Astrocyte (in vitro differentiated cells and primary cell): ENCODE data around the gene ZNF181. TPM values are rescaled to one million over a fixed set of nuclear protein-coding genes. Genes with fewer than 3 reads are reported as not detected.

ENCODE experiments used
- DNase-seq: peaks from one replicate; pipeline ENCODE4 v3.0.0-alpha.2; 2010; ENCODE audit warnings: low read depth
- FAIRE-seq: peaks from 2 replicates; lab custom pipeline; 2011; peaks lifted over from hg19 to GRCh38; lab: Jason Lieb, UNC
- H2AFZ ChIP-seq: 2 replicates; pipeline ENCODE4 v1.6.0; 2012; ENCODE audit warnings: low read depth, low read length, inconsistent platforms
- H3K27ac ChIP-seq: 2 replicates; pipeline ENCODE4 v1.5.1; 2011; ENCODE audit warnings: low read depth, low read length, inconsistent platforms
- H3K27me3 ChIP-seq: 2 replicates; pipeline ENCODE4 v1.6.0; 2011; ENCODE audit warnings: low read length, inconsistent platforms; ENCODE audit not compliant: insufficient read depth
- H3K36me3 ChIP-seq: 2 replicates; pipeline ENCODE4 v1.5.1; 2011; ENCODE audit warnings: low read length, inconsistent platforms; ENCODE audit not compliant: insufficient read depth
- H3K4me1 ChIP-seq: 2 replicates; pipeline ENCODE4 v1.5.1; 2011; ENCODE audit warnings: low read length, inconsistent platforms; ENCODE audit not compliant: insufficient read depth
- H3K4me2 ChIP-seq: 2 replicates; pipeline ENCODE4 v1.6.0; 2012; ENCODE audit warnings: low read length, inconsistent platforms
- H3K4me3 ChIP-seq: 2 replicates; pipeline ENCODE4 v1.5.1; 2011; ENCODE audit warnings: low read depth, mild to moderate bottlenecking, low read length, inconsistent platforms; ENCODE audit not compliant: insufficient read depth
- H3K79me2 ChIP-seq: 2 replicates; pipeline ENCODE4 v1.6.0; 2012; ENCODE audit warnings: mild to moderate bottlenecking, low read length, inconsistent platforms; ENCODE audit not compliant: insufficient read depth
- H3K9ac ChIP-seq: 2 replicates; pipeline ENCODE4 v1.6.0; 2012; ENCODE audit warnings: mild to moderate bottlenecking, low read length, inconsistent platforms
- H3K9me3 ChIP-seq: 2 replicates; pipeline ENCODE4 v1.5.1; 2012; ENCODE audit warnings: low read depth, mild to moderate bottlenecking, low read length, inconsistent platforms; ENCODE audit not compliant: insufficient read depth
- H4K20me1 ChIP-seq: 2 replicates; pipeline ENCODE4 v1.6.0; 2012; ENCODE audit warnings: low read length, inconsistent platforms; ENCODE audit not compliant: insufficient read depth
- H3K27ac Mint-ChIP-seq: one replicate; pipeline ENCODE4 v1.8.0; 2021; ENCODE audit warnings: mild to moderate bottlenecking, mixed read lengths; ENCODE audit not compliant: unreplicated experiment
- H3K27me3 Mint-ChIP-seq: one replicate; pipeline ENCODE4 v1.8.0; 2021; ENCODE audit warnings: low read depth, mixed read lengths; ENCODE audit not compliant: unreplicated experiment
- H3K36me3 Mint-ChIP-seq: one replicate; pipeline ENCODE4 v1.8.0; 2021; ENCODE audit warnings: low read depth, mixed read lengths; ENCODE audit not compliant: unreplicated experiment
- H3K4me1 Mint-ChIP-seq: one replicate; pipeline ENCODE4 v1.8.0; 2021; ENCODE audit warnings: low read depth, mixed read lengths; ENCODE audit not compliant: unreplicated experiment
- H3K4me3 Mint-ChIP-seq: one replicate; pipeline ENCODE4 v1.8.0; 2021; ENCODE audit warnings: mild to moderate bottlenecking, moderate library complexity, mixed read lengths; ENCODE audit not compliant: unreplicated experiment
- H3K9me3 Mint-ChIP-seq: one replicate; pipeline ENCODE4 v1.8.0; 2021; ENCODE audit warnings: mild to moderate bottlenecking, mixed read lengths; ENCODE audit not compliant: unreplicated experiment
- EZH2 ChIP-seq: IDR thresholded peaks from 2 replicates; pipeline ENCODE4 v1.6.1; 2012; ENCODE audit warnings: mild to moderate bottlenecking, low read length, inconsistent platforms; ENCODE audit not compliant: insufficient read depth
- total RNA-seq: library from RNA; stranded (reverse); gene quantifications from 2 replicates; pipeline ENCODE4 v1.2.1, GENCODE V29; 2021
- TF ChIP-seq, protein P1 (sequence below): IDR thresholded peaks from 2 replicates; pipeline ENCODE4 v1.5.1; 2011; ENCODE audit warnings: low read depth, mild to moderate bottlenecking, inconsistent platforms, low read length, moderate library complexity; ENCODE audit not compliant: insufficient read depth

The ZNF181 gene
- total RNA-seq, 1 donor from 2014 or later = 4.8 TPM

DNA sequence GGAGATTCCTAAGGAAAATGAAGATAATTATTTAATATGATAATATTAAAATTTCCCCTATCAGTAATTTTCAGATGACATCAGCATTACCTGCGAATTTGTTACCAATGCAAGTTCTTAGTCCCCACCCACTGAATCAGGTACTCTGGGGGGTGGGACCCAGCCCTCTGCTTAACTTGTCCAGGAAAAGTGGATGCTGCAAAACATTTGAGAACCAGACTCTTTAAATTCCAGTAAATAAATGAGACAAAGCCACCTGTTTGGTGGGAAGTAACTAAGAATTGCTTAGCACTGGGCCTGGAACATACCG is 39.5 kb downstream of the ZNF181 start:
- H3K27me3 Mint-ChIP-seq = peaks cover 4% of the 10 kb centered on the region
- peaks cover 13% of the 10 kb centered on the region for H3K79me2 ChIP-seq
- H3K4me3 ChIP-seq = peak overlapping the region; percentile 89
- FAIRE-seq (no peak), DNase-seq (no peak)
- H3K36me3 ChIP-seq = no peaks in the 10 kb centered on the region
- peak overlapping the region; percentile 97 for H2AFZ ChIP-seq
- no peak overlapping the region for H3K9ac ChIP-seq
- peaks cover 3% of the 10 kb centered on the region for H3K4me1 Mint-ChIP-seq
- peaks cover 28% of the 10 kb centered on the region for H3K9me3 Mint-ChIP-seq
- peak overlapping the region; percentile 96 for H3K4me2 ChIP-seq
- no peaks in the 10 kb centered on the region for H3K27me3 ChIP-seq
- H3K27ac Mint-ChIP-seq = no peak overlapping the region
- TF ChIP-seq EZH2 = no peak
- TF ChIP-seq, protein P1, sequence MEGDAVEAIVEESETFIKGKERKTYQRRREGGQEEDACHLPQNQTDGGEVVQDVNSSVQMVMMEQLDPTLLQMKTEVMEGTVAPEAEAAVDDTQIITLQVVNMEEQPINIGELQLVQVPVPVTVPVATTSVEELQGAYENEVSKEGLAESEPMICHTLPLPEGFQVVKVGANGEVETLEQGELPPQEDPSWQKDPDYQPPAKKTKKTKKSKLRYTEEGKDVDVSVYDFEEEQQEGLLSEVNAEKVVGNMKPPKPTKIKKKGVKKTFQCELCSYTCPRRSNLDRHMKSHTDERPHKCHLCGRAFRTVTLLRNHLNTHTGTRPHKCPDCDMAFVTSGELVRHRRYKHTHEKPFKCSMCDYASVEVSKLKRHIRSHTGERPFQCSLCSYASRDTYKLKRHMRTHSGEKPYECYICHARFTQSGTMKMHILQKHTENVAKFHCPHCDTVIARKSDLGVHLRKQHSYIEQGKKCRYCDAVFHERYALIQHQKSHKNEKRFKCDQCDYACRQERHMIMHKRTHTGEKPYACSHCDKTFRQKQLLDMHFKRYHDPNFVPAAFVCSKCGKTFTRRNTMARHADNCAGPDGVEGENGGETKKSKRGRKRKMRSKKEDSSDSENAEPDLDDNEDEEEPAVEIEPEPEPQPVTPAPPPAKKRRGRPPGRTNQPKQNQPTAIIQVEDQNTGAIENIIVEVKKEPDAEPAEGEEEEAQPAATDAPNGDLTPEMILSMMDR = no peak
- no peaks in the 10 kb centered on the region for H4K20me1 ChIP-seq
- no peak overlapping the region for H3K27ac ChIP-seq
- H3K9me3 ChIP-seq = peaks cover 6% of the 10 kb centered on the region
- H3K36me3 Mint-ChIP-seq = peaks cover 27% of the 10 kb centered on the region
- peak overlapping the region; percentile 95 for H3K4me3 Mint-ChIP-seq
- peaks cover 8% of the 10 kb centered on the region for H3K4me1 ChIP-seq

DNA sequence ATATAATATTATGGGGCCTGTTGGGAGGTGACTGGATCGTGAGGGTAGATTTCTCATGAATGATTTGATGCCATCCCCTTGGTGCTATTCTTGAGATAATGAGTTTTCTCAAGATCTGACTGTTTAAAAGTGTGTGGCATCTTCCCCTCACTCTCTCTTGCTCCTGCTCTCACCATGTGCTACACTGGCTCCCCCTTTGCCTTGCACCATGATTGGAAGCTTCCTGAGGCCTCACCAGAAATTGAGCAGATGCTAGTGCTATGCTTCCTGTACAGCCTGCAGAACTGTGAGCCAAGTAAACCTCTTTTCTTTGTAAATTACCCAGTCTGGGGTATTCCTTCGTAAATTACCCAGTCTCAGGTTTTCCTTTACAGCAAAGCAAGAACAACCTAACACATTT is 40.8 kb downstream of the ZNF181 start:
- Histone ChIP-seq H3K27me3 (no peaks in the 10 kb centered on the region), H4K20me1 (no peaks in the 10 kb centered on the region), H2AFZ (no peak overlapping the region), H3K36me3 (no peaks in the 10 kb centered on the region), H3K9ac (no peak overlapping the region), H3K4me3 (no peak overlapping the region), H3K4me2 (no peak overlapping the region), H3K79me2 (peaks cover 13% of the 10 kb centered on the region), H3K9me3 (peaks cover 3% of the 10 kb centered on the region), H3K27ac (no peak overlapping the region), H3K4me1 (peaks cover 8% of the 10 kb centered on the region)
- FAIRE-seq (no peak), DNase-seq (no peak)
- H3K36me3 Mint-ChIP-seq = peaks cover 18% of the 10 kb centered on the region
- H3K4me3 Mint-ChIP-seq = no peak overlapping the region
- peaks cover 30% of the 10 kb centered on the region for H3K9me3 Mint-ChIP-seq
- TF ChIP-seq, protein P1 = no peak
- TF ChIP-seq EZH2 = no peak
- H3K27ac Mint-ChIP-seq = no peak overlapping the region
- peaks cover 3% of the 10 kb centered on the region for H3K4me1 Mint-ChIP-seq
- peaks cover 6% of the 10 kb centered on the region for H3K27me3 Mint-ChIP-seq

DNA sequence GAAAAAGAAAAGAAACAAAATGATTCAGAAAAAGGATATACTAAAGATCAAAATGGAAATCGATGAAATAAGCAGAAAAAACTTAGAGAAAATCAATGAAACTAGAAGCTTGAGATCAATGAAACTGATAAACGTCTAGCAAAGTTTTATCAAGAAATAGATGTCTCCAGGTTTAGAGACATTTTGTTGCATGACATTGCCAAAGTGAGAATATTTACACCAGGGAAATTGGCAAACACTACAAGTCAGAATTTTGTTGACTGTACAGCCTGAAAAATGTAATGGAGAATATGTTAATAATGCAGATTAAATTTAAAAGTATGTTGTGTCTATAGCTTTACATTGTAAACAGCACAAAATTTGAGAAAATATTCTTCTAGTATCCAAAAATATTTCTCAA is 44.3 kb downstream of the ZNF181 start:
- no peaks in the 10 kb centered on the region for H3K4me1 ChIP-seq
- no peaks in the 10 kb centered on the region for H3K9me3 ChIP-seq
- H3K36me3 Mint-ChIP-seq = no peaks in the 10 kb centered on the region
- FAIRE-seq = no peak
- peaks cover 15% of the 10 kb centered on the region for H3K9me3 Mint-ChIP-seq
- no peaks in the 10 kb centered on the region for H4K20me1 ChIP-seq
- H3K79me2 ChIP-seq = no peaks in the 10 kb centered on the region
- no peaks in the 10 kb centered on the region for H3K36me3 ChIP-seq
- no peak overlapping the region for H2AFZ ChIP-seq
- H3K27me3 ChIP-seq = no peaks in the 10 kb centered on the region
- H3K4me3 ChIP-seq = no peak overlapping the region
- no peak overlapping the region for H3K4me3 Mint-ChIP-seq
- no peaks in the 10 kb centered on the region for H3K4me1 Mint-ChIP-seq
- H3K4me2 ChIP-seq = no peak overlapping the region
- H3K27me3 Mint-ChIP-seq = peaks cover 24% of the 10 kb centered on the region
- no peak overlapping the region for H3K27ac ChIP-seq
- H3K9ac ChIP-seq = no peak overlapping the region
- no peak for DNase-seq
- no peak for TF ChIP-seq EZH2
- TF ChIP-seq, protein P1 = no peak
- H3K27ac Mint-ChIP-seq = no peak overlapping the region
